ENCODE data around the gene FAM174A.
"Not testable (repeated sequence)": the region's sequence is repeated elsewhere in the genome, so short reads cannot be mapped to it uniquely, and the experiment has no call there.

FAM174A gene

DNA sequence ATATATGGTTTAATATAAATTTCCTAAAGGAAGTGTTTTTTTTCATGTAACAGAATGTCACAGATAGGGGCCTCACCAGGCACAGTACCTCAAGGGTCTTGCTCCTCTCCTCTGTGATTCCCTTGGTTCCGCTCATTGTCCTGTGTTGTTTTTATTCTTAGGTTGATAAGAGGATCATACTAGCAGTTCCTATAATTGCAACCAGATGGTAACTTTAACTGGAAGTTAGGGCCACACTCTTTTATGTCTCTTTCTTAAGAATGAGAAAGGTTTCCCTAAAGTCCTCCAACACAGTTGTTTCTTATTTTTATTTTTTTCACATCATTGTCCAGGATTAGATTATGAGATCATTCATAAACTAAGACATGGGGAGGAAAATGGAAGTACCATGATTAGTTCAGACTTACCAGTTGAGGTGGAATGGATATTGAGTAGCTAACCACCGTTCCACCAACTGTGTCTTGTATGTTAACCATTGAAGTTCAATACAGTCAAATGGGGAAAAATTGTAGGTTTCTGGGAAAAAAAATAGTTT lies 41.1 kb downstream of the FAM174A start:
- DNase-seq: no peak

DNA sequence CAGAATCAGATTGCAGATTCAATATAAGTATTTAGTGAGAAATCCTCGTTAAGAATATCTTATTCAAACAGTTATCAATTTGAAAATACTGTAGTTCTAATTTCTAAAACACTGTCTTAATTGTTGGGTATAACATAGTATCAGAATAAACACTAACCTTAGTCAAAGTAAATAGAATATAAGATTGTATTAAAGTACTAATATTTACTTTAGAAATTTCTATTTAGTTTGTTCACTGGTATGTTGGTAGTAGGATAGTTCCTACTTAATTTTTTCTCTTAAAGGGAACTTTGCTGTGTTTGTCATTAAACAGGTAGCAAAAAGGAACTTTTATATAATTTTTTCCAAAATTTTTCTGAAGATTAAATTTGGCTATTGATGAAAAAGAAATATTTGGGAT lies 42.3 kb downstream of the FAM174A start:
- no peak for DNase-seq

DNA sequence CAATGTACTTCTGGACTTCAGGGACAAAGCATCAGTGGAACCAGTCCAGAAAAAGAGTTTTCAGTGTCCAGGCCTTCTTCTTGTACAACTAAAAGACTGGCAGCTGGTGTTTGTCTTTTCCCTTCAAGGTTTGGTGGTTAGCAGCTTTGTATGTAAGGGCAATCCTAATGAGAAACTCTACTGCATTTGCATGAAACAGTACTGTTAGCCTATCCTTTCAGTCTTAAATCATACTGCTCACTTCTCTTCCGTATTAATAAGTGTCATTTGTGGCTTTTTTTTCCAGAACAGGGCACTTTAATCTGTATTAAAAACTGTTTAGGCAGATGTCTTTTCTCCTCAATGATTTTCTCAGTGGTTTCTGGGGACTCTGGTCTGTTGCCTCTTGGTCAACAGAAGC lies 48.9 kb downstream of the FAM174A start:
- no peak for DNase-seq

- DNase-seq: no peak
These were observed 49.7 kb downstream of the FAM174A start for GRCh38 chr5:100584889-100585288.

DNA sequence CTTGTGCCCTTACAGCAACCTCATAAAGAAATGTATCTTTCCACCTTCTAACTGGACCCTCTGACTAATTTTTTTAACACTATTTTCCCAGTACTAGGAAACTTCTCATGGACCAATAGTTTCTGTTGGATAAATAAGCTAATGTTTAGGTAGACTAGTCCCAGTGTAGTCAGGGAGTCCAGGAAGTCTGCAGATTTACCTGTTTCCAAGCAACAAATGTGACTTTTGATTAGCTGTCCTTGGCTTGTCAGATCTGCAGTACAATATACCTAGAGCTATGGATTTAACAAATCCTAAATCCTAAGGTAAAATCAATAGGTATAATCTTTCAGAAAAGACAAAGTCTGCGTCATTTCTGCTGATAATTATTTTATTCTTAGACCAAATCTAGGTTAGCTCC lies 55.7 kb downstream of the FAM174A start:
- peak in 1 of 3 experiments; percentile 31 for DNase-seq

DNA sequence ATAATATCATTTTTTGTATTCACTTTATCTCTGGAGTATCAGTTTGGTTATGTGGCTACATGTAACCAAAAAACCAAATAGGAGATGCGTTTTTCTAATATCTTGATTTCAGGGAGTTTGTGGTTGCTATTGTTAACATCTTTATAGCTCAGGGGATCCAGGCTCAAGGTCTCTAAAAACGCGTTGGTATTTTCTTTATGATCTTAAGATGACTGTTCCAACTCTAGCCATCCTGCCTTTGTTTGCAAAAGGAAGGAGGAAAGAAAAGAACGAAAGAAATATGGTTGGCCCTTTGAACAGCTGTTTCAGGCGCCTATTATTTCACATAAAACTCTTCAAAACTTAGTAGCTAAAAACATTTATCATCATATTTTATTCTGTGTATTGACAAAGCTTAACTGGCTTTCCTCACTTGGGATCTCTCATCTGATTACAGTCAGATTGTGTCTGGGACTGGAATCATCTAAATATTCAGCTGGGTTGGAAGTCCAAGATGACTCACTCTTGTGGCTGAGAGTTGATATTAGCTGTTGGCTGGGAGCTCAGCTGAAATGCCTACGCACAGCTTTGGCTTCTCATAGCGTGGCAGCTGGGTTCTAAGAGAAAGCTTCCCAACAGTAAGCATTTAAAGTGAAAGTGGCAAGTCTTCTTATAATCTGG lies 60.1 kb downstream of the FAM174A start:
- no peak for DNase-seq

DNA sequence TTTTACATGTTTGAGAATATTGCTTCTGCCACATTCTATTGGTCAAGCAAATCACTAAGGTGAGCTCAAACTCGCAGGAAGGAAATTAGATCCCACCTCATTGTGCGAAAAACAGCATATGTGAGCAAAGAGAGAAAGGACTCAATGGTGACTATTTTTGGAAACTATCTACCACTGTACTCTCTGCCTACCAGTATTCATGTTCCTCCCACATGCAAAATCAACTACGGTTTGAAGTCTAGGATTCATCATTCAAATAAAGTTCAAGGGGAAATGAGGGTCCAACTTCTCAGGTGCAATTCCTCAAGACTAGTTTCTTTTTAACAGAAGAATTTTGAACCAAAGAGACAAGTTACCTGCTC lies 60.6 kb downstream of the FAM174A start:
- DNase-seq: no peak

- no peak for DNase-seq
These were observed 63.3 kb downstream of the FAM174A start for GRCh38 chr5:100598446-100598845.

DNA sequence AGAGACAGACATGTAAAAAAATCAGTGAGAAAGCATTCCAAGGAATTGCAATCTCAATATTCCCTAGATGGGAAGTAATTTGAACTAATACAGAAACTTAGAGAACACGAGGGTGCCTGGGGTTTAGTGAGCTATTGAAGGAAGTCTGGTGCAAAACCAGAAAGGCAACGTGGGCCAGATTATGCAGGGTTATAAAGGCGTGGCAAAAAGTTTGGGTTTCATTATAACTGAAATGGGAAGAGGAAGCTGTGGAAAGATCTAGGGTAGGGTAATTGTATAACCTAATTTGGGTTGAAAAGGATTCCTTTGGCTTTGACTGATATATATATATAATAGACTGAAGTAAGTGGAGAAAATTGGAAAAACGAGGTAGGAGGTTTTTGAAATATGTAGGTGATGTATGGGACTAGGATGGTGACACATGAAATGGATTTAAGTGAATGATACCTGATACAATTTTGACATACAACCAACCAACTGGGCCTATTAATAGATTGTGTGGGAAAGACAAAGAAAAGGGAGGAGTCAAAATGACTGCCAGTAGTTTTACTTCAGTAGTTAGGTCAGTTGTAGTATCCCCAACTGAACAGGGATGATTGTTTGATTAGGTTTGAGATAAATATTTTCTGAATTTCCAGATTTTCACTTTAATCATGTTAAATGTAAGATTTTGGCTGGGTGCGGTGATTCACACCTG lies 65.3 kb downstream of the FAM174A start:
- no peak for DNase-seq

DNA sequence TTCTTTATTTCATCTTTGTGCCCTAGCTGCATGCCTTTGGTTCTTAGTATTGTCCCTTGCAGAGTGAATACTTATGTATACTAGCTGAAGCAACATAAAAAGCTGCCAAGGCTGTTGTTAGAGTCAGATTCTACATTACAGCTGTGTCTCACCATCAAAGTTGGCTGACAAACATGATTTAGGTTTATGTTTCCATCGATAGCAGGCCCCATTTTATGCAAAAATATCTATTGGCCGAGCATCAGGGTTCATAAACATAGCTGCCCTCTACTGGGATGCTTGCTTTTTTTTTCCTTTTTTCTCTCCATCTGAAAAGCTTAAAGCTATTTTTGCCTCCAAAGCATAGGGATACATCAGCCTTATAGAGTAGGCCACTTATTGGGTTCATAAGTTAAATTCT lies 68.0 kb downstream of the FAM174A start:
- no peak for DNase-seq

DNA sequence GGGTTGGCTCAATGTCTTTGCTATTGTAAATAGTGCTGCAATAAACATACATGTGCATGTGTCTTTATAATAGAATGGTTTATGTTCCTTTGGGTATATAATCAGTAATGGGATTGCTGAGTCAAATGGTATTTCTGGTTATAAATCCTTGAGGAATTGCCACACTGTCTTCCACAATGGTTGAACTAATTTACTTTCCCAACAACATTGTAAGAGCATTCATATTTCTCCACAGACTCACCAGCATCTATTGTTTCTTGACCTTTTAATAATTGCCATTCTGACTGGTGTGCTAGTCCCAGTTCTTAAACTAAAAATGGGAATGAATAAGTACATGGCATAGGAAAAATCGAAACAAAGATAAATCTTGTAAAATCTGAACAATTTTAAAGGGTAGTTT lies 68.8 kb downstream of the FAM174A start:
- not testable (repeated sequence) for DNase-seq

- DNase-seq: no peak
These were observed 74.4 kb downstream of the FAM174A start for GRCh38 chr5:100609594-100609993.

GRCh38 chr5:100614308-100614707 lies 79.1 kb downstream of the FAM174A start:
- DNase-seq: no peak

DNA sequence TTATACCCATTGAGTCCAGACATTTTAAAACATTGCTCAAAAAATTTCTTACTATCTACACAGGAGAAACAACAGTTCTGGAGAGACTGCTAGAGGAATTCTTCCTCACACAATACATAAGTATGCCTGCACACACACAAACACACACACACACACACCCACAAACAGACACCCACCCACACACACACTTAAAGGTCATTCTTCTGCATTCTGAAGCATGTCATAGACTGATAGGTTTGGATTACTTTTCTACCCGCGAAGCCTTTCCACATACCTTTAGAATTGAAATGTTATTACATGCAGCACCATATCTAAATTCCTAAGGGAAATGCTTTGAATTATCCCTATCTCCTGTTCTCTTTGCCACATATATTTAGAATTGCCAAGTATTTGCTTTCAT lies 80.2 kb downstream of the FAM174A start:
- no peak for DNase-seq

DNA sequence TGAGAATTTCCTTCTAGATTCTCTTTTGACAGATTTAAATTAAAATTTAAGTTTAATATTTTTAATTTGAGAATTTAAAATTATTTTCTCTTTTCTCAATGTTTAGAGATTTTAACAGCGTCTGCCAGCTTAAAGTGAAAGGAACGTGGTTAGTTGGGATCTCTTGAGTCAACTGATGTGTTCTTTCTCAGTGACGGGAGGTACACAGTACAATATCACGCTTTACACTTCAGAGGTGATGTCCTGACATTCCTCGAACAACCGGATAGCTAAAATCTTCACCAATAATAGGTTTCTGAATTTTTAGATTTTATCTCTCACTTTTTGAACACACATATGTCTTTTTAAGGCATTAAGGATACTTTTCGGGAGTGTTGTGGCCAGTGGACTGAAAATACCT lies 81.1 kb downstream of the FAM174A start:
- no peak for DNase-seq

DNA sequence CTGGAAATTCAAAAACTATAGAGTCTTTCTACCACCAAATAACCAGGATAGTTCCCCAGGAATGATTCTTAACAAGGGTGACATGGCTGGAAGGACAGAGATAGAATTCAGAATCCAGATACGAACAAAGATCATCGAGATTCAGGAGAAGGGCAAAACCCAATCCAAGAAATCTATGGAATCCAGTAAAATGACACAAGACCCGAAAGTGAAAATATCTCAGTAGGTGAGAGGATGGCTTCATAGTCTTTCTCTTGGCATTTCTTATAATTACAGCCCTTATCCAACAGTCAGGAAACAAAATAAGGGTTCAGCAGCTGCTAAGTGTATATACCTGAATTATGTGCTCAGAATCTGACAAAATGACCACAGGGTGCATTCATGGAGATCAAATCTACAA lies 81.8 kb downstream of the FAM174A start:
- DNase-seq: peak in 1 of 3 experiments; percentile 18

DNA sequence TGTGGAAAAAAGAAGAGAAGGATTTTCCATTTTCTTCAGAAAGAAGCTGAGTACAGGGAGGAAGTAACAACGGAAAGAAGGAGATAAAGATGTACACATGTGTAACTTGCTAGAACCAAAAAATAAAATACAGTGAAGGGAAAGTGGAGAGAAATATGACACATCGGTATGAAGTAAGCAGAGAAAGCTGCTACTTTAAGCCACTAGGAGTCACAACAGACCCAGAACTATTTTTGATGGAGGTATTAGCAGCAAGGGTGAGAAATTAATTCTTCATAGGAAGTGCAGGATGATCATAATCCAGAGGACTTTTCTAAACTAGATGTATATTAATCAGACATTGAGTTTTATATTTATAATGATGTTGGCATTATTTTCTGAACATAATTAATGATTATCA lies 88.5 kb downstream of the FAM174A start:
- DNase-seq: peak in 1 of 3 experiments; percentile 52

- DNase-seq: no peak
These were observed 99.9 kb downstream of the FAM174A start for GRCh38 chr5:100634937-100635534.
